HG03442 (cell line): Measurements from ENCODE around the gene MYO1B.
"Not testable (repeated sequence)": the region's sequence is repeated elsewhere in the genome, so short reads cannot be mapped to it uniquely, and the experiment has no call there.

ENCODE experiments used
- ATAC-seq: cut with Tn5 transposase; IDR thresholded peaks from one replicate; pipeline ENCODE4 v1.9.1; 2021; ENCODE audit warnings: mild to moderate bottlenecking, moderate library complexity; ENCODE audit not compliant: unreplicated experiment

MYO1B gene

GRCh38 chr2:191436368-191437055 lies 191.3 kb downstream of the MYO1B start:
- no peak for ATAC-seq

DNA sequence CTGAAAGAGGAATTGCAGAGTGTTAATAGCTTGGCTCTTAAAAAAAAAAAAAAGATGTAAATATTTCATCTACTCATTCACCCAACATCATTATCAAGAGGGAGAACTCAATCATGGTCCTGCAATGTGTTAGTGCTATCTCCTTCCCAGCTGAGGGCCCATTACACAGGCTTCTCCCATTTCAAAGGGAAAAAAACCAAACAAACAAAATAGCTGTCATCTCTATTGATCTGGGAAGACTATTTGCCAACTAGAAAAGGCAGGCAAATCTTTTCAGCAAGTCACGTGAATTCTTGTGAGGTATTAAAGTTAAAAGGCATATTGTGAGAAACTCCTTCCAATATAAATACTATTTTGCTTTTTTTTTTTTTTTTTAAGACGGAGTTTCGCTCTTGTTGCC lies 194.3 kb downstream of the MYO1B start:
- no peak for ATAC-seq

DNA sequence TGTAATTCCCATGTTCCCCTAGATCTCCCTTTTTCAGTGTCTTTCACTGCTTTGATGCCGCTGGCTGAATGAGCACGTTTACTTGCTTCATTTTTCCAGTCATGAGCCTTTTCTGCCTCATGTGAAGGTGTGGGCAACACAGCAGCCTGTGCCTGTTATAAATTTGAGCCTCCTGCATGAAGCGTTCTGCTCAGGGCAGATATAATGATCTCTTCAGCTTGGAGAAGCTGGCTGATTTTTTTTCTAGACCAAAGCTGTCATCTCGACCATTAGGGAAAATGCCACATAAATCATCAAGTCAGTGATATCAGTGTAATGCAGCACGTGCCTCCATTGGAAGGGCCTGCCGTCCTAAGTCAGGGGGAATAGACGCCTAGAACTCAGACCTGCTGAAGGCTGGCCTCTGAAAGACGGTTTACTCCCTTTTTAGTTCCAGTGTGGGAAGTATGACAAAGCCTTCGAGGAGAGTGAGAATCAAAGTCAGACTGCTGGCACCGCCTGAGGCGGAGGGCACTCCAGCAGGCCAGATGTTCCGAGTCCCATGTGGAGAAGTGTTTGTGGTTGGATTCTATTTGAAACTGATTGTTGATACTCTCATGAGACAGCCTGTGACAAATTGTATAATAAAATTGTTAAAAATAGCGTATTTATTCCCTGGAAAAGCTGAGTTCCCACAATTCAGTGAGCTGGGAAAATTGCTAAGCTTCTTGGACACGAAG lies 196.5 kb downstream of the MYO1B start:
- ATAC-seq, result no peak

- no peak for ATAC-seq
These were observed 198.2 kb downstream of the MYO1B start for GRCh38 chr2:191443446-191443845.

DNA sequence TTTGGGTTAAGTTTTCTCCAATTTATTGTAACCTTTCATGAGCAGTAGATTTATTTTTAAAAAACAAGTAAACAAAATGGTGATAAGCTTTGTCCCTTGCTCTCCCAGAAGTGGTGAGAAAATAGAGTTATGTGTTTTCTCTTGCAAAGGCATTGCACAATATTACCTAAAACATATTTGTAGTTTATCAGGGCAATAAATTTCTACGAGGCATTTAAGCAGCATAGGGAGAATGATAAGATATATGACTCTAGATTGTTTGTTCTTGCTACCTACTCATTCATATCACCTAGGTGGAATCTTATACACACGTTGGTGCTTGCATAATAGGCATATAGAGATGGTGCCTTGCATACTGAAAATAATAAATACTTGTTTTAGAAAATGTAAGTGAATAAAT lies 201.7 kb downstream of the MYO1B start:
- no peak for ATAC-seq

DNA sequence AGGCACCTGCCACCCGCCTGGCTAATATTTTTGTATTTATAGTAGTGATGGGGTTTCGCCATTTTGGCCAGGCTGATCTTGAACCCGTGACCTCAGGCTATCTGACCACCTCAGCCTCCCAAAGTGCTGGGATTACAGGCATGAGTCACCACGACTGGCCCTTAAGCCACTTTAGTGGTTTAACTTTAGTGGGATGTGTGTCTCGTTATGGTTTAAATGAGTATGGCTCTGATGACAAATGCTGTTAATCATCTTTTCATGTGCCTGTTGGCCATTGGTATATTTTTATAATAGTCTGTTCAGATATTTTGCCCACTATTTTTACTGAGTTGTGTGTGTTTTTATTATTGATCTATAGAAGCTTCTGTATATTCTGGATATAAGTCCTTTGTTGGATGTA lies 205.9 kb downstream of the MYO1B start:
- ATAC-seq, result no peak

DNA sequence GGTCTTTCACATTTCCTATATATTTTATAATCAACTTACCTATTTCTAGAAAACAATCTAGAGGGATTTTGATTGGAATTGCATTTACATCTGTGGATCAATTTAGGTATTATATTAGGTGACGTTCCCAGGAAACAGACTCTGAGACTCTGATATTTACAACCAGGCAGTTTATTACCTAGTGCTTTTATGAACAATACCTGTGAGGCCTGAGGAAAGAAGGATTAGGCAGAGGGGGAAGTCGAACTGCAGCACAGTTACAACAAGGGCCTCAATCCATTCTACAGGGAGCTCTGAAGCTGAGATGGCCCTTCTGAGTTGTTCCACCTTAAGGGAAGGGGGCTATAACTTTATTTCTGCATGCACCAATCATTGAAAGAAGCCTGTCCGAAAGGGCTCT lies 206.9 kb downstream of the MYO1B start:
- no peak for ATAC-seq

DNA sequence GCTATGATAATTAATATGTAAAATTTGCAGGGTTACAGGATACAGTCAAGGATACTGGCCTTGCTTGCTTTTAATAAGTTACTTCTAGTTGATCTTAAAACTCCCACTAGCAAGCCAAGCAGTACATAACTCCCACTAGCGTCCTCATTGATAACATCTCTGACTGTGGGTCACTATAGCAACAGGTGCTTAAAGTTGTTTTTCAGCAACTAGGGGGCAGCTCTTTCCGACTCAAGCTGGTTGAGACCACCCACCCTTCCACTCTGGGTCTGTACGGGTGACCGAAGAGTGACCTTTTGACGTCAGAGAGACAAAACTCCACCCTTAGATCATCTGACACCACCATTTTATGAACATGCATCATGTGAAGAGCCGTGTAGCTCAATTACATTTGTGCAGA lies 208.6 kb downstream of the MYO1B start:
- no peak for ATAC-seq

DNA sequence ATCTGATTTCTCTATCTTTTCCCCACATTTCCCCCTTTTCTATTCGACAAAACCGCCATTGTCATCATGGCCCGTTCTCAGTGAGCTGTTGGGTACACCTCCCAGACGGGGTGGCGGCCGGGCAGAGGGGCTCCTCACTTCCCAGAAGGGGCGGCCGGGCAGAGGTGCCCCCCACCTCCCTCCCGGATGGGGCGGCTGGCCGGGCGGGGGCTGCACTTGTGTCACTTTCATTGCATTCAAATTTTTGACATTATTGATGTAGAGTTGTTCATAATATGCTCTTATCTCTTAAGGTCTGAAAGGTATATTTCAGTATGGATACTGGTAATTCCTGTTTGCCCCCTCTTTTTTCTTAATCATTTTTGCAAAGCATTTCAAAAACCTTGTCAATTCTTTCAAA lies 211.3 kb downstream of the MYO1B start:
- ATAC-seq, result not testable (repeated sequence)

GRCh38 chr2:191459158-191459557 lies 214.0 kb downstream of the MYO1B start:
- no peak for ATAC-seq

DNA sequence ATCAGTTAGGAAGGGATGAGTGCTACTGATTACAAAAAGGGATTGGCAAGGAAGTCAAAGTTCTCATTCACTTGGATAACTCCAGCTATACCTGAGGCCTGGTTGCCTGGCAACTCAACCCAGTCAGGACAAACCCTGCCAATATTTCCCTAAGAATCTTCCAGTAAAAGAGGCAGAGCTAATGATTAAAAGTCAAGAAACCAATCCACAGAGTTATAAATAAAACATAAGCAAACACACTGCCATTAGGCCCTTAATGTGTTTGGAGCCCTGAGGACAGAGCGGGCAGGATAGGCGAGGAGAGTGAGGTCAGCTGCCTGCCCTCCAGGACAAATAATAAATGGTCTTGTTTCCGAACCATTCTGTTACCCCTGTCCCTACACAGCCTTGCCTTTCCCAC lies 217.2 kb downstream of the MYO1B start:
- no peak for ATAC-seq

- ATAC-seq, result no peak
These were observed 218.6 kb downstream of the MYO1B start for GRCh38 chr2:191463790-191464189.

DNA sequence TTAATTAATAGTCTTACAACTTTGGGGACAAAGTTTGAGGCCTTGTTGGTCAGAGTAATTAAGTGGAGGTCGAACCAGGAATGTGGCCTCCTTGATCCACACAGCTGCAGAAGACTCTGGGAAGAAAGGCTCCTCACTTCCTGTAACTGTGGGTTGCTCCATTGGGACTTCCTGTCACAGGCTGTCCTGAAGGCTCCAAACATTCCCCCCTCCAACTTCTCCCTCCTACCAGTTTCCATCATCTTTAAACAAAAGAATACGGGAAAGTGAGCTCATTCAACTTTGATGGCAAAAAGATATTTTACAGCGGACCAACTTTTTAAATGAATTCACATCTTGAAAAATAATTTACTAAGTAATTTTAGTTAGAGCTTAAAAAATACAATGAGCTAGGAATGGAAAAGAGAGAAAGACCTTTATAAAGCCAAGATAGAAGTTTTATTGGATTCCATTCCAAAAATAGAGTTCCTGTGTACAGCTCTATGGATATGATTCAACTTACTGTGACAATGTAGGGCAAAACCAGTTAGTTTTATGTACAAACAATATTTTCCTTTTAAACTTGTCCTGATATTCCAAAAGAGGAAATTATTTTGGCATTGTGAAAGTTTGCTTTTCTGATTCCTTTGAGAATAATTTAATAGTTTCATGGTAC lies 220.7 kb downstream of the MYO1B start:
- ATAC-seq, result no peak

DNA sequence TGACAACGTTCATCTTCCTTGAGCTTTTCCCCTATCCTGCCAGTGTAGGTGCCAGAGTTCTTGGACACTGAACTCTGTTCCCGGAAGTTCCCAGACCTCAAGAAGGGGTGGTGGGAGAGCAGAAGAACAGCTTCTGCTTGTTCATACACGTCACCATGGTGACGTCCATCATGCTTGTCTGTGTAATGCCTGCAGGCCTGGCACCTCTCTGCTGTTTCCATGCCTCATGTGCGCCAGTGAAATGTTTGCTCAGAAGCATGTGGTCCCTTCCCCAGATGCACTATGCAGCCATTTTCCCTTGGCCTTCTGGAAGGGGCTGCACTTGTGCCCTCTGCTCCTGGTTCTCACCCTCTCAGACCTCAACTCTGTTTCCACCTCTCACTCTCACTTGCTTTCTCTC lies 221.9 kb downstream of the MYO1B start:
- ATAC-seq, result no peak

- no peak for ATAC-seq
These were observed 225.1 kb downstream of the MYO1B start for GRCh38 chr2:191470306-191470705.

DNA sequence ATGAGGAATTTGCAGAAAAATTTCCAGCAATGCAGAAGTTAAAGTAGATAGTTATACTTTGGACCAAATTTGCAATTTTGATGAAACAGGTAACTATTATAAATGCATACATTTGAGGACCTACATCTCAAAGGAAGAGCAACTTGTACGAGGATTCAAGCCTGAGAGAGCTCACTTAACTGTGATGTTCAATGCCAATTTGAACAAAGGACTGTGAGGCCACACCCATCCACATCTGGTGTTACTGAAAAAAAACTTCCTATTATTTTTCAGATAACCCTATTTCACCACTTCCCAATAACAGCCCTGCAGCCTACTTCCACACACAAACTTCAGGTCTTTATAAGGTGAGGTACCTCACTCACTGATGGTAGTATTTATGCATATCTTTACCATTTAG lies 229.3 kb downstream of the MYO1B start:
- ATAC-seq, result no peak
